Activated CD4-positive, alpha-beta T cell treated with anti-CD3 and anti-CD28 coated beads, Interleukin-2, amount 50 U/mL, for 1 hour (primary cell): ENCODE results near the gene SUPT20HL2.
"Not testable (repeated sequence)": the region's sequence is repeated elsewhere in the genome, so short reads cannot be mapped to it uniquely, and the experiment has no call there.

Source experiments
- DNase-seq: peaks from one replicate; pipeline ENCODE4 v3.0.0-alpha.2; 2020

SUPT20HL2 gene

DNA sequence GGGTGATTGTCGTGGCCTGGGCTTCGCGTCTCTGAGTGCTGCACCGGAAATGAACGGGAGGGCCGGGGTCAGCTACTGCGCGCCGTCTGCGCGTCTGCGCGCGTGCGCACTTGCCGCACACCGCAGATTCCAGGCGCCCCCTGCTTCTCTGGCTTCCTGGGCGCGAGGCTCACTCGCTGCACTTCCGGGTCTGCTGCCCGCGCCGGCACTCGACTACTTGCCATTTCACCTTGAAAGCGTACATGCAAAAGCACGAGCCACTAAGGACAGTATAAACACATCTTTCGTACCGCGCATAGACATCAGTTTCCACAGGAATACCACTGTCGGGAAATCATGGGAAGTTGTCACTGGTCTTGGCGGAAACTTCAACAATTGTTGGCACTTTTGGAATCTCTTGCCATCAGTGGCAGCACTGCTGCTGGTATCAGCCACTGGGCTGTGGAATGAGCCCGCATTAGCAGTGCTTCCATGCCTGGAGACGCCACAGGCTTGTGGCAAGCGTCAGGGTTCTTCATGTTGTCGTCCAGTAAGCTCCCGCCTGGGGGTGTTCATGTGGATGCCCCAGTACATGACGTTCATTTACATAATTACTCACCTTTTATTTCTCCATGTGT is at the start of gene SUPT20HL2:
Gene SUPT20HL2, minus strand, starts transcription at position 51 of the 617 bp plus-strand sequence. CDS start 754 bp downstream, outside the sequence.
- no peak for DNase-seq

GRCh38 chrX:24362089-24362745 is 48.3 kb upstream of the SUPT20HL2 start:
- DNase-seq, result not testable (repeated sequence)

DNA sequence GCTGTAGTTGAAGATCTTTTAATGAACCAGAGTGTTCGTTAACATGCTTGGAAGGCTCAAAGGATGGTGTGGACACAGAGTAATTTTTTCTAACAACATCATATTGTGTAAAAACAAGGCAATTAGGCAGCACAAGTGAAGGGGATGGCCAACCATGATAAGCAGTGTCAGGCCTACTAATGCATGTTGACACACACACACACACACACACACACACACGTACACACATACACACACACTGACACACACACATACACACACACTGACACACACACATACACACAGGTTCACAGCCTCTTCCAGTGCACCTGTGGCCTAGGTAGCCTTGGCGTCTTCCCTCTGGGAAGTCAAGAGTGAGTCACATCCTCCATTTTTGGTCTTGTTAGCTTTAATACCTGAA is 46.4 kb upstream of the SUPT20HL2 start, which contains the start of gene SUPT20HL1:
Gene SUPT20HL1, plus strand, starts transcription at position 368 of the 400 bp plus-strand sequence. CDS start 2,122 bp downstream, outside the sequence.
- no peak for DNase-seq

- no peak for DNase-seq
Observed at GRCh38 chrX:24357106-24357505, 43.2 kb upstream of the SUPT20HL2 start.

DNA sequence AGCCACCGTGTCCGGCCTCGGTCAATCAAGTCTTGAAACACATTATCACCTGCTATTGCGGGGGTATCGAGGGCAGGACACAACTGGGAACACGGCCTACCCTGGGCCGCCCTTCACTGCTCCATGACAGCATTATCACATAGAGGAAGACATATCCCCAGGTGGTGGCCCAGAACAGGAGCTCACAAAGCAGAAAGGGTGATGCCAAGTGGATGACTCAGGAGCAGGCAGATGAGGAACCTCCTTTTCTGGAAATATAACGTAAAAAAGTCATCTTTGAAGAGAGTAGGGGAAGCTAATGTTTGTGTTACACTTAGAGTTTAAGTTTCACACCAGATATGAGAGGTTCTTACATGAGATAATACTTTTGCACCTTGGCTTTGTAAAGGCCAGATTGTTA is 41.2 kb upstream of the SUPT20HL2 start:
- no peak for DNase-seq

DNA sequence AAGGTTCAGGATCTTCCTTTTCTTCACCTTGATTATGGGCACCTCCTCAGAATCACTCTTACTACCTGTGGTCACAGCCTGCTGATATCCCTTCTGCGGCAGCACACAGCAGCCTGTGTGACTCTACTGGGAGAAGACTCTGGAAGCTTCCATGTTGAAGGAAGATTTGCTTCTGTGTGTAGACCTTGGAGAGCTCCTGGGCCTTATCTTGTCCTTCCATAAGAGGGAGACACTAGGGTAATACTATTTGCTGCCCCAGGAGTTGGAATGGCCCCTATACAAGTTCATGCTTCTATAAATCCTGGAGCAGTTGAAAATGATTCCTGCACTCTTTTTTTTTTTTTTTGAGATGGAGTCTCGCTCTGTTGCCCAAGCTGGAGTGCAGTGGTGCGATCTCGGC is 36.3 kb upstream of the SUPT20HL2 start:
- no peak for DNase-seq

- no peak for DNase-seq
Observed at GRCh38 chrX:24347881-24348280, 34.0 kb upstream of the SUPT20HL2 start.

DNA sequence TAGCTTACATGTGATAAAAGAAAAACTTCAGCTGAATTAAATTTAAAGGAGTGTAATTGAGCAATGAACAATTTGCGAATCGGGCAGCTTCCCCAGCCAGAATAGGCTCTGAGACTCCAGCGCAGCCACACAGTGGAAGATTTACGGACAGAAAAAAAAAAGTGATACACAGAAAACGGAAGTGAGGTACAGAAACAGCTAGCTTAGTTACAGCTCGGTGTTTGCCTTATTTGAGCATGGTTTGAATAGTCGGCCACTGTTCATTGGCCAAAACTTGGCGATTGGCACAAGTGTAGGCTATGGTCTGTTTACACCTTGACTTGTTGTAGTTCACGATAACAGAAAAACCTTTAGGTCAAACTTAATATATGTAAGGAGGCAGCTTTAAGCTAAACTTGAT is 29.9 kb upstream of the SUPT20HL2 start:
- DNase-seq, result no peak

- DNase-seq, result no peak
Observed at GRCh38 chrX:24341795-24342194, 27.9 kb upstream of the SUPT20HL2 start.

DNA sequence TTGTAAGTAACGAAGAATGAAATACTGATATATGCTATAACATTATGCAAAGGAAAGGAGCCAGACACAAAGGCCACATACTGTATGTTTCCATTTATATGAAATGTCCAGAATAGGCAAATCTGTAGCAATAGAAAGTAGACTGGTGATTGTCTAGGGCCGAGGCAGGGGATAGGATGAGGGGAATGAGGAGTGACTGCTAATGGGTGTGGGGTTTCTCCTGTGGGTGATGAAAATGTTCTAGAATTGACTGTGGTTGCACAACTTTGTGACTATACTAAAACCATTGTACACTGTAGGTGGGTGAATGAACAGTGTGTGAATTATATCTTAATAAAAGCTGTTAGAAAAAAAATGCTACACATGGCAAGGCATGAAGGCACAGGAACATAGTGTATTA is 26.6 kb upstream of the SUPT20HL2 start:
- no peak for DNase-seq

DNA sequence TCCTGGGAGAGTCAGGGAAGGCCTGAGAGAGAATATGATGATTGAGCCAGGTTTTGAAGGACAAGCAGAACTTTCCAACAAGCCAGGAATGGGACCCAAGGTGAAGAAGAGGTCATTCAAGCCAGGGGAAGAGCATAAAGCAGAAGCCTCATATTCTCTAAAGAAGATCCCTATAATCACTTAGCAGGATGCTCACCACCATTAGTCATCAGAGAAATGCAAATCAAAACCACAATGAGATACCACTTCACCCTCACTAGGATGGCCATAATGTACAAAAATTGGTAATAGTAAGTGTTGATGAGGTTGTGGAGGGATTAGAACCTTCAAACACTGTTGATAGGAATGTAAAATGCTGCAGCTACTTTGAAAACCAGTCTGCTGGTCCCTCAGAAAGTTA is 26.0 kb upstream of the SUPT20HL2 start:
- no peak for DNase-seq

GRCh38 chrX:24335871-24336270 is 22.0 kb upstream of the SUPT20HL2 start:
- DNase-seq, result no peak

DNA sequence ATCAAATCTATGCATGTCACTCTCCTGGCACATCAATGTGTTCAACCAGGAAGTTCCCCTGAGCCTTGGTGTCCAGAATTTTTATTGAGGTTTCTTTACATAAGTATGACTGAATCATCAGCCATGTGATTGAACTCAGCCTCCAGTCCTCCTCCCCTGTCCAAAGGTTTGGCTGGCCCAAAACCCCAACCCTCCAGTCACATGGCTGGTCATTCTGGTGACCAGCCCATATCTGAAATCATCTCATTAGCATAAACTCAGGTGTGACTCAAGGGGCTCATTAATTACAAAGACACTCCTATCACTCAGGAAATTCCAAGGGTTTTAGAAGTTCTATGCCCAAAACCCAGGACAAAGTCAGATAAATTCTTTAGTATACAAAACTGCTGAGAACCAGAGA is 20.6 kb upstream of the SUPT20HL2 start:
- DNase-seq, result no peak

DNA sequence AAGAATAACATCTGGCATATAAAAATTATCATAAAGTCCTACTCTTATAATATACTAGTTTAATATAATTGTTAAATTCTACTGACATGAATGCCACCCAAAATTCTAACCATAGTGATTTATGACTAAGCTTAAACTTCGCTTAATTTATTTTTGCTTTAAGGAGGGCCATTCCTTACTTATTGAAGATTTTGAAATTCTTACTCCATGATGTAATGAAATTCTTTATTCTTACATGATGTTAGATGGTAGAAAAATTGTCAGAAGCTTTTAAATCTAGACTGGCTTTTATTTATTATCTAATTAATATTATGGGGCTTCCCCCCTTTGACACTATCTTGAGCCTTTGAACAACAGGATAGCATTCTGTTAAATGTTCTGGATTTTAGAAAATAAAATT is 19.5 kb upstream of the SUPT20HL2 start:
- DNase-seq, result no peak

DNA sequence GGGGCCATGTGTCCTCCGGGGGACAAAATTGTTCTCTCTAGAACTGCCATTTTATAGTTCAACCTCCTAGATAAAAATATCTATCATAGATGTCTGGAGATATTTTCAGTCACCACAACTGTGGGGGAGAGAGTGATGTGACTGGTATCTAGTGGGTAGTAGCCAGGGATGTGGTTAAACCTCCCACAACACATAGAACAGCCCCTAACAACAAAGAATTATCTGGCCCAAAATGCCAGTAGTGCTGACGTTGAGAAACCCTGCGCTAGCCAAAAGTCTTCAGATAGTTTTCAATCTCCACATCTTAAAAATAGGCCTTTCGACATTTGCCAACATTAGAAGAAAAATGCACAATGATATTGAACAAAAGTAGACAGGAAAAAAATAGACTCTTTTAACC is 19.0 kb upstream of the SUPT20HL2 start:
- DNase-seq, result no peak

DNA sequence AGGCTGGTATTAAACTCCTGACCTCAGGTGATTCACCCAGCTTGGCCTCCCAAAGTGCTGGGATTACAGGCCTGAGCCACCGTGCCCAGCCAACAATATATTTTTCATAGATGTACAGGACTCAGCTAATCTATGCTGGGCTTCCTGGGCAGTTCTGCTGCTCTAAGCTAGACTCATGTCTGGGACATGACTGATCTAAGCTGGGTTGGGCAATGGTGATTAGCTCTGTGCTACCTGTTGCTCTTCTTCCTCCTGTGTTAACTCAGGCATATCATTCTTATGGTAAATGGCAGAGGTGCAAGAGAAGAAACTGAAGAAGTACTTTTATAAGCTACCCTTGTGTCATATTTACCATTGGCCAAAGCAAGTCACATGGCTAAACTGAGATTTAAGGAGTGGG is 11.4 kb upstream of the SUPT20HL2 start:
- no peak for DNase-seq

DNA sequence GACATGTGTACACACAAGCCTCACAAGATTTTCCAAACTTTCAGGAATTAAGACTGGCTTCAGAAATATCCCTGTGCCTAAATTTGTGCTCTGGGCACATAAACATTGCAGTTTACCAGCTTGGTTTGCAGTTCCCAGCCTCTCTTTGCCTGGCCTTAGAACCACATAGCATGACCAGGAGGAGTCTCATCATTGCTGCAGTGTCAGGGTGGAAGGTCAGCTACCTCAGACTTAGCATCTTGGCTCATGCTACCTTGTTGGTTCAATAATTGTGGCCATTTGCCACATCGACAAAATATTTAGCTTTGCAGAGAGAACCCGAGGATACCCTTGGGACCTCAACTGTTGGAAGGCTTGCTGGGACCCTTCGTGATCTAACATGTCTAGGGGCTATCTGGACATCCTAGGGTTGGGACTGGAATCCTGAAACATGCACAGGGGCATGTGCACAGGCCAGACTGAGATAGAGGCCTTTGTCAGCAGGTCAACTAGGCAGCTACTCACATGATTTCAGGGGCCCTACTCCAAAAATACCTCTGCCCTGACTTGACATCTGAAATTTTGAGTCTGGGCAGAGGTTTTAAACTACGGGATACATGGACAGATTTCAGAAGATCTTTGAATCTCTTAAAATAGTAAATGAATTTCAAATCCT is 8.0 kb upstream of the SUPT20HL2 start:
- DNase-seq, result no peak

DNA sequence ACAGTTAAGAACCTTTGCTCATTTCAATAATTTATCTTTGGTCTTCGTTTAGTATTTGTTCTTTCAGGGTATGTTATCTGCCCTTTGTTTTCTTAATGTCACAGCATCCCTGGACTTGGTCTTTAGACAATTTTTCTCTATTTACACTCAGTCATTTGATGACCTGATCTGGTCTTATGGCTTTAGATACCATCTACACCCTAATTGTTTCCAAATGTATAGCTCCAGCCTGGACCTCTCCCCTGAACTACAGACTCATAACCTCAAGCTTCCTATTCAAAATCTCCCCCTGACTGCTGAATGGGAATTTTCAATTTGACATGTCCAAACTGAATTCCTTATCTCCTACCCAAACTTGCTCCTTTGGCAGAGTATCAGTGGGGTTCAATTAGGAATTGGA is 3.7 kb upstream of the SUPT20HL2 start:
- no peak for DNase-seq

GRCh38 chrX:24316111-24316510 is 2.2 kb upstream of the SUPT20HL2 start:
- DNase-seq, result no peak

GRCh38 chrX:24312249-24312607 is 1.6 kb downstream of the SUPT20HL2 start:
- not testable (repeated sequence) for DNase-seq

- not testable (repeated sequence) for DNase-seq
Observed at GRCh38 chrX:24311507-24312248, 2.2 kb downstream of the SUPT20HL2 start.

GRCh38 chrX:24310916-24311315 is 3.0 kb downstream of the SUPT20HL2 start:
- DNase-seq, result not testable (repeated sequence)

- DNase-seq, result not testable (repeated sequence)
Observed at GRCh38 chrX:24309580-24310374, 4.1 kb downstream of the SUPT20HL2 start.
